ENCODE results near the gene ANTXRL.
"Not testable (repeated sequence)": the region's sequence is repeated elsewhere in the genome, so short reads cannot be mapped to it uniquely, and the experiment has no call there.

Gene ANTXRL

DNA sequence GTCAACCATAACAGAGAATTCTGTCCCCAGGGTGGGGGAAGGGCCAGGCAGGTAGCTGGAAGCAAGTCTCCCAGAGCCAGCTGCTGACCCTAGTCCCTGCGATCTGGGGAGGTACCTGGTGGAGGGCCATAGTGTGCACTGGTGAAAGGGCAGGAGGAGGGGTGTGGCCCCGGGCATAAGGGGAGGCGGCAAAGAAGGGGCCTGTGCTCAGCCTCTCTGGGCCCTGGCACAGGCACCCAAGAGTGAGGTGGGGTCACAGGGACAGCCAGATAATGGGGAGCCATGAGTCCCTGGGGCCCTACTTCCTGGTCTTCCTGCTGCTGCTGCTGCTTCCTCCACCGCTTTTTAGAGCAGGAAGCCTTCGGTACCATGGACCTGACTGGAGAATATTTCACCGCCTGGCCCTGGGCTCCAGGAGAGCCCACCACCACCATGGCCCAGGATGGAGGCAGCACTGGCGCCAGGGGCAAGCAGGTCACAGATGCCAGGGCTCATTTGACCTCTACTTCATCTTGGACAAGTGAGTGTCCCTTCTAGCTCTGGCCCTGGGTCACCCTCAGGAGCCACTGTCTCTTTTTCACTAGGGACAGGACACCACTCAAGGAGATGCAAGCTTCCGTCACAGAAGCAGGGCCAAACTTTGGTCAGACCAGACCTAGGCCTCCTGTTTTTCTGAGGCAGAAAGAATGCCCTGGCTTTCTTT lies at the start of gene ANTXRL:
Gene ANTXRL (plus strand): TSS at position 7 of the 703 bp plus-strand sequence. CDS start 266 bp downstream, at position 273.
- DNase-seq (ENCODE audit: low spot score): no peak

DNA sequence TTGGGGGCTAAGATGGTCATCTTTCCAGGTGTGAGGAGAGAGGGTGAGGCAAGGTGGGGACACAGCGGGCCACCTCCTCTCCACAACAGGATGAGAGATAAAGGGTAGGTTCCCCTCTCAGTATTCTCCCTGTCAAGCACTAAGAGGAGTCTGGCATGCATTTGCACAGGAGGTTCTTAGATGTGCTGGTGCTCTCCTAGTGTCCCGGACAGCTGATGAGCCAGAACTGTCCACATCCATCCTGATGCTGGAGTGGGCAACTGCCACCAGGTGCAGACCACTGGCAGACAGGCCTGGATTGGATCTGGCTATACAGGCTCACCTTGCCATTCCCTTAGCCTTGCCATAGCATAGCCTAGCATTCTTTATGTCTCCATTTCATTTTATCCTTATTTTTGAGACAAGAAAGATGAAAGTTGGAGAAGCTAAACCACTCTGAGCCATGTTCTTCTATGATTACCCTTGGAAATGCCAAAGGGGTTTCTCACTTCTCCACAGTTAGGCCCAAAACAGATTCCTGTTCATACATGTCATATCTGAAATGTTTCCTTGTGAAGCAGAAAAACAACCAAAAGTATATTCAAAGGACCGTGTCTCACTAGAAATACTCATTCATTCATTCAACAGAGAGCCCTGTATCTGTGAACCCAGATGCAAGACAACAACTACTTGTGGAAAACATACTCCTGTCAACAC lies 48.8 kb upstream of the ANTXRL start:
- no peak for DNase-seq (ENCODE audit: low spot score)

DNA sequence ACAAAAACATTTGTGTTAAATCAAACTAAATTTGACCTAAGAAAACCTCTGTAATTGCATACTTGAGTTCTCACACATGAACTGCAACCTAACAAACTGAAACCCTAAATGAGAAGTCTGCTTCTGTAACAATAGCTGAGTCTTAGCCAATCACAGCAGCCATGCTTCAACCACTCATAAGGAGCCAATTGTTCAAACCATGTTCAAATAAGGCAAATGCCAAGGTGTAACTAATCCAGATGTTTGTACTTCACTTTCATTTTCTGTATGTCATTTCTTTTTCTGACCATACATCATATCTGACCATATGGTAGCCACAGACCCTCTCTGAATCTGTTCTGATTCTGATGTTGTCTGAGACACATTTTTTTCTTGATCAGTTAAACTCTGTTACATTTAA lies 47.5 kb upstream of the ANTXRL start:
- no peak for DNase-seq (ENCODE audit: low spot score)

DNA sequence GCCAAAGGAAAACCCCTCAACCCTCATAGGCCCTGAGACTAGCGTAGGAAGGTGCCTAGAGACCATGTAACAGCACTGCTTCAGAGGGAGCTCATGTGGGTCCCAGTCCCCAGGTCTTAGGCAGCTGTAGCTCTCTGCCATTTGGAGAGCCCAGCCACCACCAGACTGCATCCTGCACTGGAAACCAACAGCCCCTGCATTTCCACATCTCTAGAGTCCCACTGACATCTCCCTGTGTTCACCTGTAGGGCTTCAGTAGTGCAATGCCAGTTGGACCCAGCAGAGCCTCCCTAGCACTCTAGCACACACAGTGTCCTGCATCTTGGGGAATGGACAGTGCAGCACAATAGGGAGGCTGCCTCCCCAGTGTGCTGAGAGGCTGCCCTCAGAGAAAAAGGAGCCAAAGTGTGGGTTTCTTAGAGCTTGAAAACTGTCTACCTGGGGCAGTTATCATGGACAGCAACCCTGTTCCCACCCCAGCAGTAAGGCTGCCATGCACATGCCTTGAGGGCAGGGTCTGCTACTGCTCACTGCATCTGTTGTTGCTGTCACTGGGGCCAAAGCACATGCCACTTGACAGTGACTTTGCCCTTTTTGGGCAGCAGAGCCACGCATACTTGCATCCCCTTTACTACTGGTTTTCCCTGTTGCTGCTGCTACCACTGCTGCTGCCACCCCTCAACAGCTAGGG lies 46.7 kb upstream of the ANTXRL start:
- DNase-seq (ENCODE audit: low spot score): no peak

GRCh38 chr10:46240684-46241565 lies 45.9 kb upstream of the ANTXRL start:
- no peak for DNase-seq (ENCODE audit: low spot score)

DNA sequence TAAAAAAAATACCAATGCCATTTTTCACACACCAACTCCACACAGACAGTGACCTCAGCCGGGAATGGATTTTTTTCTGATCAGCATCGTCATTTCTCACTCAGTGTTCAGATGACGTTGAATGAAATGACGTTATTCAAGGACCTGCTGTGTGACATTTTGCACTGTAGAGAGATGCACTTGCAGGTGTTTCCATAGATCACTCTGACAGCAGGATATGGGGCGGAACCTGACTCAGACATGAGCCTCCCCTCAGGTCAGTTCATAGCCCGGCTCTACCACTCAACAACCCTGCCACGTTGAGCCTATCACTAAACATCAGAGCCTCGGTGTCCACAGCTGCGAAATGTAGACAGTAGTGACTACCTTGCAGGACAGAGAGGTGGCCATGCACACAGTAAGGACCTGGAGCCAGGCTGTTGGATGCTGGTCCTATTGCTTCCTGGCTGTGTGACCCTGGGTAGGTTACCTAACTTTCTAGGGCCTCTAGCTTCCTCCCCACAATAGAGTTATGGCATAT lies 41.4 kb upstream of the ANTXRL start:
- no peak for DNase-seq (ENCODE audit: low spot score)

- not testable (repeated sequence) for DNase-seq (ENCODE audit: low spot score)
These were observed 40.2 kb upstream of the ANTXRL start for GRCh38 chr10:46246400-46247180.

DNA sequence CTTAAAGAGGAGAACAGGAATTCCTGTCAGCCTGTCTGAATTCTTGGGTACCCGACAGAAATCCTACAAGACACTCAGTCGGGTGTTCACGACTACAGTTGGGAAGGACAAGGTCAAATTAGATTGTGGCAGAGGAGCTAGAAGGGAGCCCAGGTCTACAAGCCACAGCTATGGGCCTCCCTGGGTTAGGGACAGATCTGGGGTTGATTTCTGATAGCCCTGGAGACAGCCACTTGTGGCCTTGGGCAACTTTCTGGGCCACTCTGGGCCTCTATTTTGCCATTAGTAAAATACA lies 39.7 kb upstream of the ANTXRL start:
- no peak for DNase-seq (ENCODE audit: low spot score)

DNA sequence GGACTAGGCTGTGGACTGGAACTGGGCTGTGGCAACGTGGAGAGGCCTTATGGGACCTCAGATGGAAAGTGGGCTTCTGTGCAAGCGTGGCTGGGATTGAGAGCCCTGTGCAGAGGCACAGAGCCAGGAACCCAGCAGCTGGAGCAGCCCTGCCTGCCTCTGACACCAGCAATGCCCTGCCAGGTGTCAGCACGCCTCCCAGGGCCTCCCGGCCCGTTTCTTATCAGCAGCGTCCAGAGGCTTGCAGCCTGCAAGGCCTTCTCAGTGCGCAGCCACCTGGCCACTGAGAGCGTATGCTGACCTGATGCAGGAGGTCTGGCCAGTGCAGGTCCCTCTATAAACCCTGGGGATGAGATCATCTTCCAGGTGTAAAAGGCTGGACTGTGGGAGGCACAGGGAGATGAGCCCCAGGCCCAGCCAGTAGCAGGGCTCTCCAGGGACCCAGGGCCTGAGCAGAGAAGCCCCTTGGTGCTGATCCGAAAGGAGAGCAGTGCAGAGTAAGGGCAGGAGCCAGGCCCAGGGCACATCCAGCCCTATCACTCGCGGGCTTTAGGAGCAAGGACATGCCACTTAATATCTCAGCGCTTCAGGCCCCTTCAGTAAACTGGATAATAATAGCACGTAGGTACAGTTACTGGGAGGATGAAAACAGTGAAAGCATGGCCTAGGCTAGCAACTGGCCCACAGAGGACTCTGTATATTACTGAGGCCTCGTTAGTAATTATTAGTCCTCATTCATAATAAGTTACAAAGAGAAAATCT lies 38.8 kb upstream of the ANTXRL start:
- no peak for DNase-seq (ENCODE audit: low spot score)

DNA sequence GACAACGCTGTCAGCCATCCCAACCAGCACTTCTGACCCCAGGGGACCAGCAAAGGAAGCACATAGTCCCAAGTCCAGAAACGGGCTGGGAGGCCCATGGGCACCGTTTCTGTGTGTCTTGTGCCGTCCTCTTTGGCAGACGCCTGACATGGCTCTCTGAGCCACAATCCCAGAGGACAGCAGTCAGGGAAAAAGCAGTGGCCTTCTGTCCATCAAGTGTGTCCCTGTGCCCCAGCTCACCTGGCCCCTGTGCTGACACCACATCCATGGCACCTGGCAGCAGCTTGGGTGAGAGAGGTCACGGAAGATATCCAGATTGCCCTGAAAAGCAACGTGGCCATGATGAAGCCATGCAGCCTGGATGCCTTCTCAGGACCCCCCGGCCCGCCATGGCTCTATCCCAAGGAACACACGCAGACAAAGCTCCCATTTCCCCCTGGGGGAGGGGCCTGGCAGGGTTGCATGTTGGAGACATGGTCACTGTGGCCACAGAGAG lies 38.1 kb upstream of the ANTXRL start:
- DNase-seq (ENCODE audit: low spot score): no peak

DNA sequence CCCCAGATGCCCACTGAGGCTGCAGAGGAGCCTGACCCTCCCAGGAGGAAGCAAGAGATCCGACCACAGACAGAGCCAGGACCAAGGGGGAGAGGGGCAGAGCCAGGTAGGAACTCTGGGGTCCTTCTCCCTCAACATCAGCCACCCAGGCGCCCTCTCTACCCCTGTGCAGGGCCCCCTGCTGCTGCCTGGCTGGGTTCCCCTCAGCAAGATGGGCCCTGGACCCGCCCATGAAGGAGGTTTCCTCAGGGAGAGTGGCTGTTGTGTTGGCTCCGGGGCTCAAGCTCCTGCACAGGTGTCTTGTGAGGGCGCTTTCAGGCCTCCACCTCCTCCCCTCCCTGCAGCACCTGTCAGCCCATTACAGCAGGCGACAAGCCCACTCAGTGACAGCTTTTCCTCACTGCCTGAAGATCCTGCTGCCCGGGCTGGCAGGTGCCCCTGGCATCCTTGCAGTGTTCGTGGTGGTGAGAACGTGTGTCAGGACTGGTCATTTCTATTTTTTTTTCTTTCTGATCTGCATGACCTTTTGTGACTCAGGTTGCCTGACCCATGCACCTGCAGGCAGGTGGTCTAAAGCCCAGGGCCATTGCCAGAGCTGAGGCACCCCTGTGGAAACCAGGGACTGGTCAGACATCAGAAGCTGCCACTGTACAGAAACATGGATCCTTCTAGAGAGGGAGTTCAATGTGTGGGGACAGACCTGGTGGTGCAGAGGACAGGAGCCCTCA lies 37.0 kb upstream of the ANTXRL start:
- not testable (repeated sequence) for DNase-seq (ENCODE audit: low spot score)

GRCh38 chr10:46250481-46250880 lies 36.3 kb upstream of the ANTXRL start:
- DNase-seq (ENCODE audit: low spot score): no peak

DNA sequence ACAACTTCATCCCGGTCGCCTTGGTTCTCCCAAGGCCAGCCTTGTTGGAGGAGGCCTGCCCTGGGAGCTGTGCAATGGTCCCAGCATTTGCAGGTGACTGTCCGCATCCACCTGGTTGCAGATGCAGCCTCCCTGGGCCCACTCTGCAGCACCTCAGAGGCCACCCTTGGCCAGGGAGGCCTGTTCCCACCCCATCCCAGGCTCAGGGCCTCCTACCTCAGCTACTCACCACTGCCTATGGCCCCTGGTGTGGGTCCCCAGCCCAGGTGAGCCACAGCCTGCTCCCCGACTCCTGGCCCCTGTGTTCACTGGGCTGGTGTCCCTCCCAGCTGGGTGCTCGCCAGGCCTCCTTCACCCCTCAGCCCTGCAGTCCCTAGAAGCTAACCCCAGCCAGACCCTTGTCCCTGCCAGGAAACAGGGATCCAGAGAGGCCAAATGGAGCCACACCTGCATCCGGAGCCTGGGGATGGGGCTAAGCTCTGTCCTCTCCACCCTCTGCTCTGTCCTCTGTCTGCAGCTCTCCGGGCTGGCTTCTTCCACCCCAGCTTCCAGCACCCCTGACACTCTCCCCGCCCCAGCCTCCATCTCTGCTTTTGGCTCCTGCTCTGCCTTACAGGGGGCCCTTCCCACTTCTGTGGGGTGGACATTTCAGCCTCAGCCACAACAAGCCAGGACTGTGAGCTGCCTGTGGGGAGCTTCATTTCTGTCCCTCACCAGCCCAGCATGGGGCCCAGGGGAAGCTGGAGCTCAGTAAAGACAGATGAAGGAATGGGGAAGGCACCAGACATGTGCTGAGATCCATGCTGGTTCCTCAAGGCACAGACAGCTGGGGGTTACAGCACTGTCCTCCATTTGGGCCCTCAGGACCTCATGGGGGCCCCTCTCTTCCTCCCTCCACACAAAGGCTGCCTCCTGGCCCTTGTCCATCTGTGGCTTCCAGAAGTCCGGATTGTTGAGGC lies 35.6 kb upstream of the ANTXRL start:
- no peak for DNase-seq (ENCODE audit: low spot score)

- no peak for DNase-seq (ENCODE audit: low spot score)
These were observed 34.6 kb upstream of the ANTXRL start for GRCh38 chr10:46251857-46252847.

DNA sequence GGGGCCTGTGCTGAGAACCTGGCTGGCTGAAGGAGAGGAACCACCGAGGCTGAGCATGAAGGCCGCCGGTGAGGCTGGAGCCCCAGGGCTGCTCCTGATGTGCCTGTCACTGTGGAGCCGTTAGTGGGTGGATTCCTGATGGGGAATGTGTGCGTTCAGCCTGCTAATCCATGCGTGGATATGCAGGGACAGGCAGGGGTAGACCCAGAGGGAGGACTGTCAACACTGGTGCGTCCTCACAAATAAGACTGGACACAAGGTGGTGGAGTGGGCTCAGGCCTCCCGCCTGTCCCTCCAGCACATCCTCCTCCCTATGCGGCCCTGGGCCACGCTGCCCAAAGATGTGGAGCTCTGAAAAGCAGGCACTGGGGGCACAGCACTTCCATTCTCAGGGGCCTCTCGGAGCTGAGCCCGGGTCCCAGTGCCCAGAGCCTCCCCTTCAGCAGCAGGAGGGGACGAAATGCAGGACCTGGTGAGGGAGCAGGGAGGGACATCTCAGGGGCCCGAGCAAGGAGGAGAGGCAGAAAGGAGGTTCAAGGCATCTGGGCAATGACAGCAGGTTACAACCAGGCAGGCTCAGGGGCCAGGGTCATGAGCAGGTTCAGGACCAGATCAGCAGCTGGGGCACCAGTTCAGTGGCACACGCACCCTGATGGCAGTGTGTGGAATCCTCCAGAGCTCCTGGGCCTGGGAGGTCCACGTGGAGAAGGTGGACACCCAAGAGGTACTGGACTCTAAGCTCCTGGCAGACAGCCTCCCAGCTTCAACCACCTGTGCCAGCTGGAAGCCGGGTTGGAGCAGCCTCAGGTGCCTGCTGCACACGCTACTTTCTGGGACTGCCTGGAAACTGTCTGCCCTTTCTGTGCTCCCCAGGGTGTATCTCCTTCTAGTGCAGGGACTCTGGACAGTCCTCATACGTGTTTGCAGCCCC lies 33.5 kb upstream of the ANTXRL start:
- no peak for DNase-seq (ENCODE audit: low spot score)

- no peak for DNase-seq (ENCODE audit: low spot score)
These were observed 32.8 kb upstream of the ANTXRL start for GRCh38 chr10:46254007-46254383.

Measured in CD4-positive, alpha-beta T cell treated with Interleukin-6 at 100 ng/mL for 8 hours (primary cell).